CD4-positive, alpha-beta memory T cell (primary cell): ENCODE data around the gene RALGDS. TPM values are rescaled to one million over a fixed set of nuclear protein-coding genes. Genes with fewer than 3 reads are reported as not detected.

Experiments used
- CTCF ChIA-PET: fragments of 350-600 bp; sonication (Branson Sonifier 250); formaldehyde crosslinking; loops from one replicate; lab custom pipeline; 2021; ENCODE audit warnings: inconsistent platforms; ENCODE audit not compliant: partially characterized antibody; lab: Charles Lee
- POLR2A ChIA-PET: fragments of 350-600 bp; sonication (Branson Sonifier 250); formaldehyde crosslinking; loops from one replicate; lab custom pipeline; 2021; ENCODE audit not compliant: partially characterized antibody; lab: Charles Lee
- DNase-seq, 5 donors: peaks; one replicate each; pipeline versions ENCODE4 v3.0.0 to v3.0.0-alpha.2; 2020 to 2022; ENCODE audit warnings: mixed read lengths in 1 of 5
- H3K27ac ChIP-seq: one replicate; pipeline ENCODE4 v1.7.0; 2013; ENCODE audit warnings: low read depth, low read length
- H3K27me3 ChIP-seq: 2 replicates; pipeline ENCODE4 v1.7.0; 2013; ENCODE audit warnings: mild to moderate bottlenecking, low read length, moderate library complexity; ENCODE audit not compliant: insufficient read depth
- H3K36me3 ChIP-seq: 2 replicates; pipeline ENCODE4 v1.7.0; 2013; ENCODE audit warnings: mild to moderate bottlenecking, low read length, moderate library complexity; ENCODE audit not compliant: insufficient read depth
- H3K4me1 ChIP-seq: 2 replicates; pipeline ENCODE4 v1.7.0; 2013; ENCODE audit warnings: mild to moderate bottlenecking, low read length, moderate library complexity; ENCODE audit not compliant: insufficient read depth
- H3K4me3 ChIP-seq, 2 donors: one replicate each; pipeline ENCODE4 v1.7.0; 2013; ENCODE audit warnings: low read length in 2 of 2, mild to moderate bottlenecking in 1 of 2
- H3K9me3 ChIP-seq, 2 donors: one replicate each; pipeline ENCODE4 v1.7.0; 2013; ENCODE audit warnings: low read length in 2 of 2, control low read depth in 1 of 2; ENCODE audit not compliant: control insufficient read depth in 1 of 2
- H3K27ac Mint-ChIP-seq, 7 donors: one replicate each; pipeline ENCODE4 v1.8.0; 2020 to 2021; ENCODE audit warnings: mixed read lengths in 7 of 7, mild to moderate bottlenecking in 6 of 7, inconsistent platforms in 3 of 7, moderate library complexity in 3 of 7
- H3K27me3 Mint-ChIP-seq, 2 donors: one replicate each; pipeline ENCODE4 v1.8.0; 2020 to 2021; ENCODE audit warnings: mixed read lengths in 2 of 2
- H3K36me3 Mint-ChIP-seq, 2 donors: one replicate each; pipeline ENCODE4 v1.8.0; 2020 to 2021; ENCODE audit warnings: mixed read lengths in 2 of 2, inconsistent platforms in 1 of 2, mild to moderate bottlenecking in 1 of 2
- H3K4me1 Mint-ChIP-seq, 4 donors: one replicate each; pipeline ENCODE4 v1.8.0; 2020 to 2021; ENCODE audit warnings: mixed read lengths in 4 of 4, mild to moderate bottlenecking in 1 of 4
- H3K4me3 Mint-ChIP-seq, 8 donors: one replicate each; pipeline ENCODE4 v1.8.0; 2020 to 2021; ENCODE audit warnings: mixed read lengths in 8 of 8, mild to moderate bottlenecking in 7 of 8, moderate library complexity in 6 of 8, inconsistent platforms in 3 of 8
- H3K9me3 Mint-ChIP-seq, 8 donors: one replicate each; pipeline ENCODE4 v1.8.0; 2020 to 2021; ENCODE audit warnings: mixed read lengths in 8 of 8, mild to moderate bottlenecking in 5 of 8, inconsistent platforms in 3 of 8, moderate library complexity in 1 of 8
- intact Hi-C: fragments of 100-400 bp; cut with micrococcal nuclease; formaldehyde crosslinking; loops from one replicate; pipeline ENCODE4 v1.15.1; 2023
- polyA plus RNA-seq, 2 donors: library from polyadenylated mRNA; unstranded; fragments of 300-500 nt; fragmentation: Illumina TruSeq; gene quantifications; one replicate each; pipeline ENCODE4 v1.2.3, GENCODE V29; 2021
- total RNA-seq, 2 experiments: library from RNA; stranded (reverse); gene quantifications; one replicate each; pipeline ENCODE4 v1.2.3, GENCODE V29; 2021

The RALGDS gene
- total and polyA plus RNA-seq, 4 experiments from 2014 or later = 27.9 to 131 (median 95.2) TPM

DNA sequence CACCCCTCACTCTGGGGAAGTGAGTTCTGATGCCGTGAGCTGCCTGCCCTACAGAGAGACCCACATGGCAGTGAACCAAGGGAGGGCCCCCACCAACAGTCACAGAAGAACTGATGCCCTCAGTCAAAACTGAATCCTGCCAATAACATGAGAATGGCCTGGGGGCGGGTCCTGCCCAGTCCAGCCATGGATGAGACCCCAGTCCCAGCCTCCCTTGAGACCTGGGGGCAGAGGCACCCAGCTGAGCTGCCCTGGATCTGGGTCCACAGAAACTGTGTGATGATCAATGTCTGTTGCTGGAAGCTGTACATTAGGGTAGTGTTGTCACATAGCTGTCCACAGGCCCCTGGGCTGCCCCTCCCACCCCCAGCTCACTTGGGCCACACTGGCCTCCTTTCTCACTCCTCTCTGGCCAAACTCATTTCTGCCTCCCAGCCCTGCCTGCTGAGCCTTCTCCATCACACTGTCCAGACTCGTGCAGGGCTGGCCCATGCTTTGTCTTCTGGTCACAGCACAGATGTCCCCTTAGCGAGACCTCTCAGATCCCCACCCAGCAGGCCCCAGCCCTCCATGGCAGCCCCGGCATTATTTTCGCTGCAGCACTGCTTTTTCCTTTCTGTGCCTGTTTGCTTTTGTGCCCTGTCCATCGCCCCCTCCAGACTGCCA is 25.8 kb upstream of the RALGDS start:
- CTCF ChIA-PET = interaction anchor here (1.1 to 19.9 kb wide), 13 partner anchors 9 to 124 kb away, joined by 3 to 596 read pairs (median 7); partner anchors contain the start of genes GTF3C5 and RALGDS
- Mint-ChIP-seq H3K36me3 (peaks cover 0 to 12% of the 10 kb centered on the region in 2 donors), H3K4me3 (peak overlapping the region in 7 of 8 donors; percentile 31 to 98 (median 94)), H3K27ac (peak overlapping the region; percentile 97 to 100 (median 99)), H3K9me3 (no peaks in the 10 kb centered on the region), H3K27me3 (no peaks in the 10 kb centered on the region), H3K4me1 (peaks cover 30 to 67% (median 52%) of the 10 kb centered on the region in 4 donors)
- Histone ChIP-seq H3K4me3 (no peak overlapping the region), H3K36me3 (peaks cover 4% of the 10 kb centered on the region), H3K27ac (peak overlapping the region; percentile 90), H3K27me3 (no peaks in the 10 kb centered on the region), H3K9me3 (no peaks in the 10 kb centered on the region), H3K4me1 (peaks cover 66% of the 10 kb centered on the region)
- intact Hi-C loops = loop anchor here (1.0 to 2.0 kb wide), 4 partner anchors 33 to 170 kb away; no protein-coding TSS in a partner anchor
- POLR2A ChIA-PET = interaction anchor here (1.0 to 13.6 kb wide), 4 partner anchors 16 to 377 kb away, joined by 3 to 424 read pairs (median 202); partner anchors contain the start of genes GTF3C5 and RALGDS
- DNase-seq = peak in 1 of 5 donors; percentile 34

DNA sequence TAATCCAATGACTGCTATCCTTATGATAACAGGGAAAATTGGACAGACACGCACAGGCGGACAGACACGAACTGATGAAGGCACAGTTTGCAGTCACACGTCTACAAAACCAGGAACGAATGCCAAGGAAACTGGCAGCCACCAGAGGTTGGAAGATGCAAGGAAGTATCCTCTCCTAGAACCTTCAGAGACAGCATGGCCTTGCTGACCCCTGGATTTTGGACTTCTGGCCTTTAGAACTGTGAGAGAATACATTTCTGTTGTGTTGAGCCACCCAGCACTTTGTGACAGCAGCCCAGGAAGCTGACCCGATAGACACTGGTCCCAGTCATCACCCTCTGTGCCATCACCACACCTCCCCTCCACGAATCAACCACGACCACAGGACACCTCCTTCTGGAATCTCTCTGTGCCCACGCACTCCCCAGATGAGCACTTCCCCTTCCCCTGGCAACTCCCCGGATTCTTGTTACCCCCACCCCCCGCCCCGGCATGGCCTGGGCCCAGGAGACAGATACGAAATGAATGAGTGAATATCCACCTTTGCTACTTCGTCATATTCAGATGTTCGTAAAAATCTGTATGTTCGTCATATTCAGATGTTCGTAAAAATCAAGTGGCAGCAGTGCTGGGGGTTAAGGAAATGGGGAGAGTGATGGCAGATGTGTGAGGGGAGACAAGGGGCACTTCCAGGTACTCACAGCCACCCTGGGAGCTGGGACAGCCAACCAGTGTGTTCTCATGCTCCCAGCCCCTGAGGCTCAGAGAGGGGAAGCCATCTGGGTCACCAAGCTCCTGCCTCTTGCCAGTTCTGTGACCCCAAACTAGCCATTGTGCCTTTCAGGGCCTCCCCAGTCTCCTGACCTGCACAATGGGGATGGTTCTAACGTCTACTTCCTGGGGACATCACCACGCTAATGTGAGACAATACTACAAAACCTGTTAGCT is 24.1 kb upstream of the RALGDS start:
- intact Hi-C loops = loop anchor here (1.0 kb wide), 3 partner anchors 24 to 115 kb away; partner anchors contain the start of genes GTF3C5 and RALGDS
- Mint-ChIP-seq H3K4me1 (peaks cover 40 to 79% (median 64%) of the 10 kb centered on the region in 4 donors), H3K27ac (peak overlapping the region; percentile 94 to 100 (median 97)), H3K4me3 (peak overlapping the region in 7 of 8 donors; percentile 45 to 83 (median 75)), H3K27me3 (no peaks in the 10 kb centered on the region), H3K9me3 (no peaks in the 10 kb centered on the region), H3K36me3 (peaks cover 0 to 12% of the 10 kb centered on the region in 2 donors)
- H3K27me3 ChIP-seq = no peaks in the 10 kb centered on the region
- H3K27ac ChIP-seq = peak overlapping the region; percentile 79
- no peaks in the 10 kb centered on the region for H3K9me3 ChIP-seq
- CTCF ChIA-PET = interaction anchor here (1.1 to 19.9 kb wide), 11 partner anchors 11 to 122 kb away, joined by 3 to 596 read pairs (median 5); partner anchors contain the start of genes GTF3C5 and RALGDS
- H3K4me3 ChIP-seq = no peak overlapping the region
- POLR2A ChIA-PET = interaction anchor here (1.0 to 13.6 kb wide), 5 partner anchors 14 to 122 kb away, joined by 4 to 424 read pairs (median 59); partner anchors contain the start of genes GTF3C5 and RALGDS
- peaks cover 83% of the 10 kb centered on the region for H3K4me1 ChIP-seq
- DNase-seq = peak in 1 of 5 donors; percentile 33
- peaks cover 4% of the 10 kb centered on the region for H3K36me3 ChIP-seq

DNA sequence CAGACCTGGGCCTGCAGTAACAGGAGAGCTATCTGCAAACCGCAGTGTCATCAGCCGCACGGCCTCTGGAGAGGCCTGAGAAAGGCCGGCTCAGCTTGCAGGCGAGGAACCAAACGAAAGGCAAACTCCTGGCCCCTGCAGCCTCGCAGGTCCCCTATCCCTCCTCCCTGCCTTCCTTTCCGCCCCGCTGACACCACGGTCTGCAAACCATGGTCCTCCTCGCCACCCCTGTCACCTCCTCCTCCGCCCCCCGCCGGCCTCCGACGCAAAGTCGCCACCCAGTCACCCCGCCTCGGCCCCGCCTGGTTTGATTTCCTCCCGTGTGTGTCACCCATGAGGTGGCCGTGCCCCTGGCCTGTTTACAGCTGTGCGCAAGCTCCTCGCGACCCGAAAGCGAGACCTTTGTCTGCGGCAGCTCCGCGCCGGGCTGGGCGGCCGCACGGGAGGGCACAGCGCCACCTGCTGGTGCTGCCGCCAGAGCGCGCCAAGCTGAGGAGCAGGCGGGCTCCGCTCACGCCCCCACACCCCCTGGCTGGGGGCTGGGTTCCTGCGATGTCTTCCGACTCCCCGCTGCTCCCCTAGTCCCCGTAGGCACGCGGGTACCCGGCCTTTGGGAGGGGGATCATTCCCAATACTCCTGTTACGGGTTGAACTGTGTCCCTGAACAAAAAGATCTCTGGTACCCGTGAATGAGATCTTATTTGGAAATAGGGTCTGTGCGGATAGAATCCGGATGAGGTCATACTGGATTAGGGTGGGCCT is 23.3 kb upstream of the RALGDS start:
- Mint-ChIP-seq H3K9me3 (no peaks in the 10 kb centered on the region), H3K36me3 (peaks cover 0 to 12% of the 10 kb centered on the region in 2 donors), H3K27ac (peak overlapping the region; percentile 94 to 100 (median 97)), H3K4me1 (peaks cover 40 to 76% (median 64%) of the 10 kb centered on the region in 4 donors), H3K27me3 (no peaks in the 10 kb centered on the region), H3K4me3 (peak overlapping the region; percentile 75 to 85 (median 82))
- H3K4me3 ChIP-seq = peak overlapping the region; percentile 29 to 51
- H3K27me3 ChIP-seq = no peaks in the 10 kb centered on the region
- ChIA-PET POLR2A (interaction anchor here (0.7 to 13.6 kb wide), 6 partner anchors 13 to 200 kb away, joined by 3 to 424 read pairs (median 34); partner anchors contain the start of genes GTF3C5, RALGDS and TSC1), CTCF (interaction anchor here (0.7 to 19.9 kb wide), 16 partner anchors 12 to 122 kb away, joined by 3 to 596 read pairs (median 4); partner anchors contain the start of genes GTF3C5 and RALGDS)
- H3K9me3 ChIP-seq = no peaks in the 10 kb centered on the region
- intact Hi-C loops = loop anchor here (1.0 kb wide), 3 partner anchors 23 to 114 kb away; partner anchors contain the start of genes GTF3C5 and RALGDS
- peaks cover 4% of the 10 kb centered on the region for H3K36me3 ChIP-seq
- peak; percentile 89 to 98 (median 91) for DNase-seq
- peaks cover 86% of the 10 kb centered on the region for H3K4me1 ChIP-seq
- peak overlapping the region; percentile 79 for H3K27ac ChIP-seq

DNA sequence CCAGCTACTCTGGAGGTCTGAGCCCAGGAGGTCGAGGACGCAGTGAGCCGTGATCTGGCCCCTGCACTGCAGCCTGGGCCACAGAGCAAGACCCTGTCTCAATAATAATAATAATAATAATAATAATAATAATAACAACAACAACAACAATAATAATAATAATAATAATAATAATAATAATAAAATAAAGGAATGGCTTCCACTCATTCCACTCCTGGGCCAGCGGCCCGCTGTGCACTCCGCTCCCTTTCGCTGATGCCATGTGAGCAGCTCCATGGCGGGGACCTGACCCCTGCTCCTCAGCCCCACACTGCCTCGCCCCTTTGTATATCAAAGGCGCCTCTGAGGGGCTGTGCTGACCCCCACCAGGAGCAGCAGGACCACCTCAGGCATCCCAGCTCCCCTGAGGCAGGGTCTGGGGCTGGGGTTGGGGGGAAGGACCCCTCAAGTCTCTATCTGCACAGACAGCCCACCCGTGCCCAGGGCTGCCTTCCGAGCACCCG is 22.6 kb upstream of the RALGDS start:
- Histone ChIP-seq H3K36me3 (peaks cover 4% of the 10 kb centered on the region), H3K4me1 (peaks cover 92% of the 10 kb centered on the region), H3K9me3 (no peaks in the 10 kb centered on the region), H3K27ac (peak overlapping the region; percentile 95), H3K4me3 (peak overlapping the region; percentile 29 to 51), H3K27me3 (no peaks in the 10 kb centered on the region)
- H3K9me3 Mint-ChIP-seq = no peaks in the 10 kb centered on the region
- H3K4me1 Mint-ChIP-seq = peaks cover 43 to 80% (median 67%) of the 10 kb centered on the region in 4 donors
- H3K27ac Mint-ChIP-seq = peak overlapping the region; percentile 97 to 100 (median 98)
- H3K36me3 Mint-ChIP-seq = peaks cover 0 to 12% of the 10 kb centered on the region in 2 donors
- ChIA-PET CTCF (interaction anchor here (0.7 to 19.9 kb wide), 16 partner anchors 13 to 121 kb away, joined by 3 to 596 read pairs (median 4); partner anchors contain the start of genes GTF3C5 and RALGDS), POLR2A (interaction anchor here (0.7 to 13.6 kb wide), 6 partner anchors 13 to 199 kb away, joined by 3 to 424 read pairs (median 34); partner anchors contain the start of genes GTF3C5, RALGDS and TSC1)
- intact Hi-C loops = loop anchor here (1.0 kb wide), 3 partner anchors 22 to 113 kb away; partner anchors contain the start of genes GTF3C5 and RALGDS
- H3K4me3 Mint-ChIP-seq = peak overlapping the region; percentile 75 to 85 (median 82)
- H3K27me3 Mint-ChIP-seq = no peaks in the 10 kb centered on the region
- DNase-seq = no peak

DNA sequence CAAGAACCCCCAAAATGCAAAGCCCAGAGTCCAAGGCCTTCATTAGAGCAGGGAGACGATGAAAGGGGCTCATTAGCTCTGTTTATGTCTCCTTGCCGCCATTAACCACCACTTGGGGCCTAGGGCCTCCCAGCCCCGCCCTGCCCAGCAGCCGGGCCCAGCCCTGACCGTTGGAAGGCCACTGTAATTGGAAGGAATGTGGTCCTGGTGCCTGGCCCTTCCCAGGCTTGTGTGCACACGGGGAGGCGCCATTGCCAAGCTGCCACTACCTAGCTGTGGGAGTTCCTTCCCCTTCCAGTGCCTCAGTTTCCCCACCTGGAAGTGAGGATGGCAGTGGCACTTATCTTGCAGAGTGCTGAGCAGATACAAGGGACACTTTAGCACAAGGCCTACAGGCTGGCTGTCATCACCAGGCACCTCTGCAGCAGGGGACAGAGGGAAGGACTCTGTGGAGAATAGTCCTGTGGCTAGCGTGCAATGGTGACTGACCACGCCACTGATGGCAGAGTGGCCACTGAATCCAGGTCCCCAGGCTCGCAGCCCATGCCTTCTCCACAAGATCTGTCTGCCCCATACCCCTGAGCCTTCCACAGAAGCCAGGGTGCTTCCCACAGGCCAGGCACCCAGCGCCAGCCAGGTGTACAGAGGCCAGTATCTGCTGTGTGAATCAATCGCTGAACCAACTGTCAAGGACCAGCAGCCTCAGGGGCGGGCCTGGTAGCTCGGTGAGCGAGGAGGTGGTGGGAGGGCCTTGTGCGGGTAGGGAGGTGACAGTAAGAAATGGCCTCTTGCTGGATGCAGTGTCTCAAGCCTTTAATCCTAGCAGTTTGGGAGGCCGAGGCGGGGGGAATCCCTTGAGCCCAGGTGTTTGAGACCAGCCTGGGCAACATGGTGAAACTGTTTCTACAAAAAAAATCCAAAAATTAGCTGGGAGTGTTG is 21.9 kb upstream of the RALGDS start:
- ChIA-PET POLR2A (interaction anchor here (5.9 to 13.6 kb wide), 3 partner anchors 12 to 112 kb away, joined by 59 to 424 read pairs (median 345); partner anchors contain the start of genes GTF3C5 and RALGDS), CTCF (interaction anchor here (1.2 to 19.9 kb wide), 6 partner anchors 12 to 120 kb away, joined by 3 to 596 read pairs (median 16); partner anchors contain the start of genes GTF3C5 and RALGDS)
- peaks cover 4% of the 10 kb centered on the region for H3K36me3 ChIP-seq
- H3K9me3 ChIP-seq = no peaks in the 10 kb centered on the region
- H3K36me3 Mint-ChIP-seq = peaks cover 0 to 10% of the 10 kb centered on the region in 2 donors
- H3K9me3 Mint-ChIP-seq = no peaks in the 10 kb centered on the region
- no peaks in the 10 kb centered on the region for H3K27me3 ChIP-seq
- H3K4me3 ChIP-seq = no peak overlapping the region
- peak overlapping the region in 7 of 8 donors; percentile 28 to 87 (median 65) for H3K4me3 Mint-ChIP-seq
- intact Hi-C loops = loop anchor here (1.0 kb wide), 1 partner anchor 10 kb away; no protein-coding TSS in a partner anchor
- peak overlapping the region; percentile 97 to 100 (median 98) for H3K27ac Mint-ChIP-seq
- DNase-seq = peak in 3 of 5 donors; percentile 43 to 76 (median 49)
- peak overlapping the region; percentile 95 for H3K27ac ChIP-seq
- H3K4me1 ChIP-seq = peaks cover 96% of the 10 kb centered on the region
- no peaks in the 10 kb centered on the region for H3K27me3 Mint-ChIP-seq
- peaks cover 41 to 82% (median 65%) of the 10 kb centered on the region in 4 donors for H3K4me1 Mint-ChIP-seq
